Spinal cord (tissue), 10 donors: ENCODE data around the gene MICOS13. TPM values are rescaled to one million over a fixed set of nuclear protein-coding genes. Genes with fewer than 3 reads are reported as not detected.

Experiments used
- DNase-seq, 6 donors: peaks; one replicate each; pipeline versions ENCODE4 v3.0.0 to v3.0.0-alpha.2; 2013 to 2015; ENCODE audit warnings: low spot score in 6 of 6, low read depth in 4 of 6
- H3K27ac ChIP-seq: one replicate; pipeline ENCODE4 v1.5.1; 2013; ENCODE audit warnings: low read depth, low read length, control low read depth
- H3K27me3 ChIP-seq: one replicate; pipeline ENCODE4 v1.6.1; 2013; ENCODE audit warnings: low read length; ENCODE audit not compliant: control insufficient read depth, insufficient read depth
- H3K36me3 ChIP-seq: one replicate; pipeline ENCODE4 v1.6.1; 2013; ENCODE audit warnings: low read length; ENCODE audit not compliant: control insufficient read depth, insufficient read depth
- H3K4me1 ChIP-seq: one replicate; pipeline ENCODE4 v1.6.1; 2013; ENCODE audit warnings: low read length; ENCODE audit not compliant: control insufficient read depth, insufficient read depth
- H3K4me3 ChIP-seq: one replicate; pipeline ENCODE4 v1.5.1; 2013; ENCODE audit warnings: low read depth, low read length, control low read depth
- H3K9me3 ChIP-seq: one replicate; pipeline ENCODE4 v1.6.1; 2013; ENCODE audit warnings: low read length; ENCODE audit not compliant: control insufficient read depth, insufficient read depth
- WGBS: methylation state at CpG from one replicate; pipeline ENCODE4 v1.1.5; 2013; ENCODE audit warnings: missing lambda C conversion rate; ENCODE audit not compliant: insufficient coverage; 5-methylcytosine and 5-hydroxymethylcytosine counted together
- polyA plus RNA-seq, 2 donors: library from polyadenylated mRNA; unstranded; fragments of 120-200 nt; gene quantifications; one replicate each; pipeline ENCODE4 v1.2.1, GENCODE V29; 2013; ENCODE audit not compliant: insufficient read length in 2 of 2
- total RNA-seq, 2 donors: library from RNA; depleted of rRNA in 1 of 2; stranded (reverse); fragments of 120-200 nt in 1 of 2; fragments of >200 nt in 1 of 2; gene quantifications; one replicate each; pipeline versions ENCODE4 v1.2.3 to v1.2.4, GENCODE V29; 2013 to 2014
- donor health status: healthy.

Gene MICOS13
- total and polyA plus RNA-seq, 4 donors = 27.2 to 83.1 (median 74.6) TPM

DNA sequence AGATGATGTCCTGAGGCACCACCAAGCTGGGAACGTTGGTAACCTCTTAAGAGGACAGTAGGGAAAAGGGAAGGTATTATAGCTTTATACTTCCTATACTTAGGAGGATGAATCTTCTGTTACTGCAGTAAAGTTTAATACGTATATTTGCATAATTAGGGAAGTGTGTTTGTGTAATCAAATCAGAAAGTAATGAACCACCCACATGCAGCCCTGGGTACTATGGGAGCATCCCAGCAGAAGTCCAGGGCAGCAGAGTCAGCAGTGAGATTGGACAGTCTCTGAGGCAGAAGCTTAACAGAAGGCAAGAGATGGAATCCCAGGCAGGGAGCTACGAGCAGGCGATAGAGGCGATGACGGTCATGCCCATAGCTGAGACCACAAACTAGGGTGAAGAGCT is 44.9 kb downstream of the MICOS13 start:
- Histone ChIP-seq H3K4me3 (no peak overlapping the region), H3K36me3 (peaks cover 16% of the 10 kb centered on the region), H3K4me1 (no peaks in the 10 kb centered on the region), H3K27me3 (no peaks in the 10 kb centered on the region), H3K27ac (no peak overlapping the region), H3K9me3 (no peaks in the 10 kb centered on the region)
- WGBS = 85% methylated on average over 4 of the region's 6 CpGs
- DNase-seq = no peak

DNA sequence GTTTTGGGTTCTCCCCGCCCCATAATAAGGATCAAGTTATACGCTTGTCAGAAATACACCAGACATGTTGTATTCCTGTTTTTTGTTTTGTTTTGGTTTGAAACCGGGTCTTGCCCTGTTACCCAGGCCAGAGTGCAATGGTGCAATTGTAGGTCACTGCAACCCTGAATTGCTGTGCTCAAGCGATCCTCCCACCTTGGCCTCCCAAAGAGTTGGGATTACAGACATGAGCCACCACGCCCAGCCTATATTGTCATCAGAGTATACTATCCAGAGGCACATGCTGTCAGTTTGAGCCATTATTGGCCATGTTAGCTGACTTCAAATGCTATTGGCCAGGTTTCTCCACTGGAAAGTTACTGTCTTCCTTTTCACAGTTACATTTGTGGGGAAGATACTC is 47.7 kb downstream of the MICOS13 start:
- H3K27ac ChIP-seq = no peak overlapping the region
- no peaks in the 10 kb centered on the region for H3K27me3 ChIP-seq
- peaks cover 24% of the 10 kb centered on the region for H3K36me3 ChIP-seq
- no peak overlapping the region for H3K4me3 ChIP-seq
- H3K4me1 ChIP-seq = no peaks in the 10 kb centered on the region
- WGBS = 84% methylated on average over 3 of the region's 5 CpGs
- H3K9me3 ChIP-seq = no peaks in the 10 kb centered on the region
- DNase-seq = no peak

DNA sequence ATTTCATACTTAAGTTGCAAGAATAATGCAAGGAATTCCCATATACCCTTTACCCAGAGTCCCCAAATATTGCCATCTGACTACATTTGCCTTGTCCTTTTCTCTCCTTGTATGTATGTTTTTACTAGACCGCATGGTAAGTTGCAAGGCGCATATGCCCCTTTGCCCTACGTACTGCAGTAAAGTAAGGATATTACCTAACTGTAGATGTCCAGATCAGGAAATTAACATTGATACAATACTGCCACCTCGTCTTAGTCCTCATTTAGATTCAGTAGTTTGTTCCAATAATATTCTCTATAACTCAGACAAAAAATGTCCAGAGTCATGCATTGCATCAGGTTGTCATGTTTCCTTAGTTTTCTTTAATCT is 48.1 kb downstream of the MICOS13 start:
- no peak overlapping the region for H3K27ac ChIP-seq
- WGBS = no CpG with 5 or more reads among the region's 4 CpGs

DNA sequence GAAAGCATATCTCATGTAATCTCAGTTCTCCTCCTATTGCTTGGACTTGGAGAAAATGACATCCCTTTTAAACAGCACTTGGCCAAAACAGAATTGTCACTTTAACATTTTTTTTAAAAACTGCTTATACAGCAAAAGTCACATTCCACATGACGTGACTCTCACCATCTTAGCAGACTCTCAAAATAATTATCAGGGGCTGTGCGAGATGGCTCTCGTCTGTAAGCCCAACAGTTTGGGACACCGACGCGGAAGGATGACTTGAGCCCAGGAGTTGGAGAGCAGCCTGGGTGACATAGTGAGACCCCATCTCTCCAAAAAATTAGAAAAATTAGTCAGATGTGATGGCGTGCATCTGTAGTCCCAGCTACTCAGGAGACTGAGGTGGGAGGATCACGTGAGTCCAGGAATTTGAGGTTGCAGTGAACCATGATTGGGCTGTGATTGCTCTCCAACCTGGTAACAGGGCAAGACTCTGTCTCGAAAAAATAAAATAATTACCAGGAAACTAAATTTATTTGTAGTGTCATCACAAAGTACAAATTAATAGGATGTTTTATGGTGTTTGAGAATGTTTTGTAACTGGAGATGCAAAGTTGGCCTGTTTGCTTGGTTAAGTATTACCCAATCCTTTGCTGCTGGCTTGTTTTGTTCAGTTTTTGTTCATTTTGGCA is 48.6 kb downstream of the MICOS13 start:
- no peaks in the 10 kb centered on the region for H3K27me3 ChIP-seq
- WGBS = 100% methylated on average over 1 of the region's 9 CpGs
- no peak overlapping the region for H3K27ac ChIP-seq

More for the DNA sequence above, 48.1 kb downstream of the MICOS13 start:
- H3K27me3 ChIP-seq = no peaks in the 10 kb centered on the region
- H3K36me3 ChIP-seq = peaks cover 28% of the 10 kb centered on the region
- no peaks in the 10 kb centered on the region for H3K9me3 ChIP-seq
- DNase-seq = no peak
- H3K4me1 ChIP-seq = no peaks in the 10 kb centered on the region
- H3K4me3 ChIP-seq = no peak overlapping the region

DNA sequence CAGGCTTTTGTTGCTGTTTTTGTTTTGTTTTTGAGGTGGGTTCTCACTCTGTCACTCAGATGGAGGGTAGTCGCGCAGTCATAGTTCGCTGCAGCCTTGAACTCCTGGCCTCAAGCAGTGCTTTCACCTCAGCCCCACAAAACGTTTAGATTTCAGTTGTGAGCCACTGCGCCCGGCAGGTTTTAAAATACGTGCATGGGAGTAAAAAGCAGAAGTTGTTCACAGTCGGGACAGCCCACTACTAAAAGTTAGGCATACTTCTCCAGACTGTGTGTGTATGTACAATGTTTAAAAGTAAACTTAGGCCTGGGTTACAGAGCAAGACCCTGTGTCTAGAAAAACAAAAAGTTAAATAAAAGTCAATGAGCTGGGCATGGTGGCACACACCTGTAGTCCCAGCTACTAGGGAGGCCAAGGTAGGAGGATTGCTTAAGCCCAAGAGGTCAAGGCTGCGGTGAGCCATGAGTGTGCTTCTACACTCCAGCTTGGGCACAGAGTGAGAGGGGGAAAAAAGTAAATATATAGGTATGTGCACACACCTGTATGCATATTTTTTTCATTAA is 51.3 kb downstream of the MICOS13 start:
- Histone ChIP-seq H3K27ac (no peak overlapping the region), H3K4me1 (peaks cover 25% of the 10 kb centered on the region), H3K4me3 (no peak overlapping the region), H3K9me3 (no peaks in the 10 kb centered on the region), H3K27me3 (no peaks in the 10 kb centered on the region), H3K36me3 (peaks cover 44% of the 10 kb centered on the region)
- no peak for DNase-seq
- WGBS = no CpG with 5 or more reads among the region's 9 CpGs

More for the DNA sequence above, 48.6 kb downstream of the MICOS13 start:
- H3K9me3 ChIP-seq = no peaks in the 10 kb centered on the region
- no peak overlapping the region for H3K4me3 ChIP-seq
- DNase-seq = no peak
- H3K4me1 ChIP-seq = peaks cover 3% of the 10 kb centered on the region
- H3K36me3 ChIP-seq = peaks cover 33% of the 10 kb centered on the region

DNA sequence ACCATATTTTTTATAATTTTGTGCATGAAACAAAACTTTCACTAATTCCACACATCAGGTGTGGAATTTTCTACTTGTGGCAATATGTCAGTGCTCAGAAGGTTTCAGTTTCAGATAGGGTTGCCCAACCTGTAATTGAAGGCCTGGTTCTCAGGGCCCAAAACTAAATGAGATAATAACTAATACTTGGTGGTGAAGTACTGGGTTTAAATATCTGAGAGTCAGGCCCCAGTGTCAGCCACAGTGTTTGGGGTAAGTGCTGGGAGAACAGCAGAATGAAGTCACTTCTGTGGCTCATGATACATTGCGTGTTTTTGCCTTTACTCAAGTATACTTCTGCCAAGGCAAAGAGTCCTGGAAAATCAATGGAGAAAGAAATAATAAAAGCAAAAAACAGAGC is 51.9 kb downstream of the MICOS13 start:
- Histone ChIP-seq H3K4me1 (peaks cover 30% of the 10 kb centered on the region), H3K27ac (no peak overlapping the region), H3K36me3 (peaks cover 44% of the 10 kb centered on the region), H3K9me3 (no peaks in the 10 kb centered on the region), H3K27me3 (no peaks in the 10 kb centered on the region), H3K4me3 (no peak overlapping the region)
- no CpG with 5 or more reads among the region's 1 CpG for WGBS
- DNase-seq = no peak

Other genes starting within 250 kb of the MICOS13 start
- gene ZNRF4, start 225.1 kb downstream of the MICOS13 start, total RNA-seq = under 1 TPM in 1 of 2 donors, not detected in 1; 0.11 TPM
- under 1 TPM; 0.51 to 0.71 TPM for gene ZNRF4, start 225.1 kb downstream of the MICOS13 start, polyA plus RNA-seq
- gene TINCR, start 112.6 kb downstream of the MICOS13 start, total RNA-seq = 1 to 10 TPM in 1 of 2 donors, under 1 TPM in 1; 0.94 to 1.1 TPM
- 1 to 10 TPM; 4.2 to 5.1 TPM for gene TINCR, start 112.6 kb downstream of the MICOS13 start, polyA plus RNA-seq
- gene SAFB2, start 57.7 kb downstream of the MICOS13 start, total RNA-seq = 10 to 100 TPM; 36.6 to 49.1 TPM
- 100 to 1,000 TPM in 1 of 2 donors, 10 to 100 TPM in 1; 85.7 to 122 TPM for gene SAFB2, start 57.7 kb downstream of the MICOS13 start, polyA plus RNA-seq
- 10 to 100 TPM; 46.2 to 61.4 TPM for gene SAFB, start 57.4 kb downstream of the MICOS13 start, total RNA-seq
- gene SAFB, start 57.4 kb downstream of the MICOS13 start, polyA plus RNA-seq = 100 to 1,000 TPM; 137 to 162 TPM
- gene HSD11B1L, start 511 bp upstream of the MICOS13 start, total RNA-seq = 10 to 100 TPM; 27.7 to 28.5 TPM
- gene HSD11B1L, start 511 bp upstream of the MICOS13 start, polyA plus RNA-seq = 10 to 100 TPM; 67.1 to 71.1 TPM
- 1,000 to 10,000 TPM in 1 of 2 donors, 100 to 1,000 TPM in 1; 162 to 1,048 TPM for gene RPL36, start 9.8 kb upstream of the MICOS13 start, total RNA-seq
- 100 to 1,000 TPM; 682 to 689 TPM for gene RPL36, start 9.8 kb upstream of the MICOS13 start, polyA plus RNA-seq
- gene LONP1, start 39.6 kb upstream of the MICOS13 start, total RNA-seq = 10 to 100 TPM; 29.8 to 45.2 TPM
- 10 to 100 TPM; 72.6 to 79.7 TPM for gene LONP1, start 39.6 kb upstream of the MICOS13 start, polyA plus RNA-seq
- gene CATSPERD, start 40.1 kb upstream of the MICOS13 start, total RNA-seq = 1 to 10 TPM in 1 of 2 donors, not detected in 1; 3.6 TPM
- 1 to 10 TPM in 1 of 2 donors, under 1 TPM in 1; 0.59 to 2.8 TPM for gene CATSPERD, start 40.1 kb upstream of the MICOS13 start, polyA plus RNA-seq
- 1 to 10 TPM in 1 of 2 donors, under 1 TPM in 1; 0.20 to 2.6 TPM for gene PRR22, start 104.2 kb upstream of the MICOS13 start, total RNA-seq
- 1 to 10 TPM; 3.9 to 4.1 TPM for gene PRR22, start 104.2 kb upstream of the MICOS13 start, polyA plus RNA-seq
- 10 to 100 TPM in 1 of 2 donors, 1 to 10 TPM in 1; 9.5 to 21.5 TPM for gene DUS3L, start 110.6 kb upstream of the MICOS13 start, total RNA-seq
- gene DUS3L, start 110.6 kb upstream of the MICOS13 start, polyA plus RNA-seq = 10 to 100 TPM; 22.9 to 31.0 TPM
- gene NRTN, start 124.6 kb upstream of the MICOS13 start, total RNA-seq = under 1 TPM; 0.20 to 0.99 TPM
- gene NRTN, start 124.6 kb upstream of the MICOS13 start, polyA plus RNA-seq = under 1 TPM; 0.38 to 0.53 TPM
- not detected for gene FUT6, start 159.2 kb upstream of the MICOS13 start, total RNA-seq
- under 1 TPM in 1 of 2 donors, not detected in 1; 0.21 TPM for gene FUT6, start 159.2 kb upstream of the MICOS13 start, polyA plus RNA-seq
- not detected for gene FUT3, start 170.9 kb upstream of the MICOS13 start, total RNA-seq
- under 1 TPM; 0.26 to 0.32 TPM for gene FUT3, start 170.9 kb upstream of the MICOS13 start, polyA plus RNA-seq
- not detected for gene FUT5, start 190.0 kb upstream of the MICOS13 start, total RNA-seq
- gene FUT5, start 190.0 kb upstream of the MICOS13 start, polyA plus RNA-seq = not detected
- 100 to 1,000 TPM in 1 of 2 donors, 10 to 100 TPM in 1; 63.6 to 304 TPM for gene NDUFA11, start 223.3 kb upstream of the MICOS13 start, total RNA-seq
- 100 to 1,000 TPM; 254 to 262 TPM for gene NDUFA11, start 223.3 kb upstream of the MICOS13 start, polyA plus RNA-seq
- gene VMAC, start 224.4 kb upstream of the MICOS13 start, total RNA-seq = 1 to 10 TPM; 5.3 to 9.8 TPM
- 1 to 10 TPM; 4.7 to 8.5 TPM for gene VMAC, start 224.4 kb upstream of the MICOS13 start, polyA plus RNA-seq
- 10 to 100 TPM; 15.3 to 85.3 TPM for gene CAPS, start 233.7 kb upstream of the MICOS13 start, total RNA-seq
- gene CAPS, start 233.7 kb upstream of the MICOS13 start, polyA plus RNA-seq = 10 to 100 TPM; 44.6 to 54.2 TPM